Progenitor cell of endocrine pancreas (in vitro differentiated cells): Measurements from ENCODE around the gene CTSD. TPM values are rescaled to one million over a fixed set of nuclear protein-coding genes. Genes with fewer than 3 reads are reported as not detected.

ENCODE experiments used
- DNase-seq: peaks from one replicate; pipeline ENCODE4 v3.0.0; 2021; ENCODE audit warnings: low spot score; ENCODE audit not compliant: unreplicated experiment
- H3K27ac Mint-ChIP-seq: 2 replicates; pipeline ENCODE4 v1.8.0; 2021; ENCODE audit warnings: mild to moderate bottlenecking, moderate library complexity, mixed read lengths
- H3K27me3 Mint-ChIP-seq: 2 replicates; pipeline ENCODE4 v1.8.0; 2021; ENCODE audit warnings: mixed read lengths
- H3K36me3 Mint-ChIP-seq: 2 replicates; pipeline ENCODE4 v1.8.0; 2022; ENCODE audit warnings: mixed read lengths; ENCODE audit not compliant: insufficient read depth
- H3K4me1 Mint-ChIP-seq: 2 replicates; pipeline ENCODE4 v1.8.0; 2021; ENCODE audit warnings: low read depth, mixed read lengths
- H3K4me3 Mint-ChIP-seq: 2 replicates; pipeline ENCODE4 v1.8.0; 2021; ENCODE audit warnings: low read depth, mild to moderate bottlenecking, moderate library complexity, mixed read lengths
- H3K9me3 Mint-ChIP-seq: 2 replicates; pipeline ENCODE4 v1.8.0; 2021; ENCODE audit warnings: low read depth, mixed read lengths
- total RNA-seq: library from RNA; stranded (reverse); gene quantifications from 2 replicates; pipeline ENCODE4 v1.2.1, GENCODE V29; 2021
- TF ChIP-seq, protein P1 (sequence below): fragments of 200-600 bp; sonication (generic); IDR thresholded peaks from one replicate; pipeline ENCODE4 v1.5.0; 2021; ENCODE audit warnings: antibody characterized with exemption, mild to moderate bottlenecking; ENCODE audit not compliant: unreplicated experiment

CTSD gene
- total RNA-seq, 1 donor from 2014 or later, result 158 TPM

DNA sequence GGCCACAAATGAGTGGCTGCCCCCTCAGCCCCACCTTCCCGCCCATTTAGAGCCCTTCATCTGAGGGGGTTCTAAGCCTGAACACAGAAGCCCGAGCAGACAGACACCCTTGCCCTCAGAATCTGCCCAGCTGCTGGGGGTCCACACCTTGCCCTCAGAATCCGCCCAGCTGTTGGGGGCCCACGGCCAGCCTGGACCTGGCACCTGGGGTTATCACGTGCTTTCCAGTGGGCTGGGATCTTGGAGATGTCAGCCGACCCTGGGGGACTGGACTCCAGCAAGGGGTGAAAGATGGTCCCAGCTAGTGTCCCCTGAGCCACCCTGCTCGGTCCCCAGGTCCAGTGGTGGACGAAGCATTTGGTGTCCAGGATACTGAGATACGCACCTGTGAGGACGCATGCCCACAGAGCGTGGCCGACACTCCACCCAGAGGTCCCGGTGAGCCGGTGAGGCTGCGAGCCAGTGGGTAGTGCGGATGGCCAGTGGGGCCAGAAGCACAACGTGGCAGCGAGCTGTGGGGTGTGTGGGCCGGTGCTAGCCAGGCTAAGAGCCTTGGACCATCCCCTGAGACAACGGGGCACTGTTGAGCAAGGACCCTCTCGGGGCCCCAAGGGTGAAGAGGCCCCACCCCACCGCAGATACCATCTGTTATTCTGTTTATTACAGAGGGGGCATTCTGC, 3.1 kb upstream of the CTSD start:
- peaks cover 26% of the 10 kb centered on the region for H3K27me3 Mint-ChIP-seq
- H3K4me3 Mint-ChIP-seq, result no peak overlapping the region
- peaks cover 4% of the 10 kb centered on the region for H3K4me1 Mint-ChIP-seq
- no peaks in the 10 kb centered on the region for H3K9me3 Mint-ChIP-seq
- no peak for DNase-seq
- TF ChIP-seq, protein P1, sequence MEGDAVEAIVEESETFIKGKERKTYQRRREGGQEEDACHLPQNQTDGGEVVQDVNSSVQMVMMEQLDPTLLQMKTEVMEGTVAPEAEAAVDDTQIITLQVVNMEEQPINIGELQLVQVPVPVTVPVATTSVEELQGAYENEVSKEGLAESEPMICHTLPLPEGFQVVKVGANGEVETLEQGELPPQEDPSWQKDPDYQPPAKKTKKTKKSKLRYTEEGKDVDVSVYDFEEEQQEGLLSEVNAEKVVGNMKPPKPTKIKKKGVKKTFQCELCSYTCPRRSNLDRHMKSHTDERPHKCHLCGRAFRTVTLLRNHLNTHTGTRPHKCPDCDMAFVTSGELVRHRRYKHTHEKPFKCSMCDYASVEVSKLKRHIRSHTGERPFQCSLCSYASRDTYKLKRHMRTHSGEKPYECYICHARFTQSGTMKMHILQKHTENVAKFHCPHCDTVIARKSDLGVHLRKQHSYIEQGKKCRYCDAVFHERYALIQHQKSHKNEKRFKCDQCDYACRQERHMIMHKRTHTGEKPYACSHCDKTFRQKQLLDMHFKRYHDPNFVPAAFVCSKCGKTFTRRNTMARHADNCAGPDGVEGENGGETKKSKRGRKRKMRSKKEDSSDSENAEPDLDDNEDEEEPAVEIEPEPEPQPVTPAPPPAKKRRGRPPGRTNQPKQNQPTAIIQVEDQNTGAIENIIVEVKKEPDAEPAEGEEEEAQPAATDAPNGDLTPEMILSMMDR, result no peak
- H3K27ac Mint-ChIP-seq, result no peak overlapping the region
- H3K36me3 Mint-ChIP-seq, result no peaks in the 10 kb centered on the region

DNA sequence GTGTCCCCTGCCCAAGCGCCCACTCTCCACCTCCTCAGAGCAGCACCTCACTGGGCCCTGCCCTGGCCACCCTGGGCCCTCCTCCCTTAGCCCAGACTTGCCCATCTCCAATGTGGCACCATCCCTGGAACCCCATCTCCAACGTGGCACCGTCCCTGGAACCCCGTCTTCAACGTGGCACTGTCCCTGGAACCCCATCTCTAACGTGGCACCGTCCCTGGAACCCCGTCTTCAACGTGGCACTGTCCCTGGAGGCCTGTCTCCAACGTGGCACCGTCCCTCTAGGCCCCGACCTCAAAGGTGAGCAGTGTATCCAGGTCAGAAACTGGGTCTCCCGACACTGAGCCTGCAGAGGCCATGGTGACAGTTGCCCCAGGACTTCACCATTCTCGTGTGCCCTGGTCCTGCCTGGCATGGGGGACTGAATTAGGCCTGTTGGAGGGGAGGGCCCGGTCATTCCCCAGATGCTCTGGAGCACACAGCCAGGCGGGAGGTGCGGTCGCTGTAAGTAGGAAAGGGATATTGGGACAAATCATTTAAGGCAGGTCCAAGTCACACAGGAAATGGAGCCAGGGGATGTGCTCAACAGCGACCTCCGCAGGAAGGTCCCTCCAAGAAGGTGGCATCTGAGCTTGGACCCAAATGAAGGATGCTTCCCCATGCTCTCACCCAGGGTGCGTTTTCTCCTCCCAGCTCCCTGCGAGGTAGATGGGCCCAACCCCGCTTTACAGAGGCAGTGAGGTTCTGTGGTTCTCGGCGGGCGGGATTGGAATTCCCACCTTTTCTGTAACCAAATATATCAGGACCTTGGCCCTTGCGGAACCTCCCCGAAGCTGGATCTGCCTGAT, 2.4 kb upstream of the CTSD start:
- no peak overlapping the region for H3K4me3 Mint-ChIP-seq
- H3K9me3 Mint-ChIP-seq, result no peaks in the 10 kb centered on the region
- TF ChIP-seq, protein P1, result peak; percentile 24

DNA sequence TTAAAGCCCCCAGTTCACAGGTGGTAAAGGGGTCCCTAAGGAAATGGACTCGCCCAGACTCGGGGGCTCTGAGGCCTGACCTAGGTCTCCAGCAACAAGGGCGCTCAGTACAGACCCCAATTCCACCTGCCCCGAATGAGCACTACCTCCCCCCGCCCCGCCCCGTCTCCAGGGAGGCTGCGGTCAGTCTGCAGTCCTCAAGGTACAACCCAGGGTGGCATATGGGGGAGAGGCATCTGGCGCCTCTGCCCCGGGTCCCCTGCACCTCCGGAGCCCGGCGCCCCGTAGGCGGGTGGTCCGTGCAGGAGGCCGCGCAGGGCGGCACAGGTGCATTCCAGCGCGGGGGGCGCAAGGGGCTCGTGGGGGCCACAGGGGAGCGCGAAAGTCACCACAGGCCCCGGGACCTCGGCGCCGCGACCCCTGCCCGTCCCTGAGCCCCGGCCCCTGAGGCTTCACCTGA, 361 bp downstream of the CTSD start:
- Mint-ChIP-seq H3K4me3 (peak overlapping the region; percentile 68), H3K36me3 (no peaks in the 10 kb centered on the region), H3K27me3 (no peaks in the 10 kb centered on the region), H3K27ac (no peak overlapping the region), H3K9me3 (no peaks in the 10 kb centered on the region), H3K4me1 (peaks cover 3% of the 10 kb centered on the region)
- TF ChIP-seq, protein P1, result no peak
- DNase-seq, result no peak

More for the DNA sequence above, 2.4 kb upstream of the CTSD start:
- no peak for DNase-seq
- H3K4me1 Mint-ChIP-seq, result peaks cover 3% of the 10 kb centered on the region
- H3K27ac Mint-ChIP-seq, result no peak overlapping the region
- no peaks in the 10 kb centered on the region for H3K36me3 Mint-ChIP-seq
- H3K27me3 Mint-ChIP-seq, result peaks cover 19% of the 10 kb centered on the region

DNA sequence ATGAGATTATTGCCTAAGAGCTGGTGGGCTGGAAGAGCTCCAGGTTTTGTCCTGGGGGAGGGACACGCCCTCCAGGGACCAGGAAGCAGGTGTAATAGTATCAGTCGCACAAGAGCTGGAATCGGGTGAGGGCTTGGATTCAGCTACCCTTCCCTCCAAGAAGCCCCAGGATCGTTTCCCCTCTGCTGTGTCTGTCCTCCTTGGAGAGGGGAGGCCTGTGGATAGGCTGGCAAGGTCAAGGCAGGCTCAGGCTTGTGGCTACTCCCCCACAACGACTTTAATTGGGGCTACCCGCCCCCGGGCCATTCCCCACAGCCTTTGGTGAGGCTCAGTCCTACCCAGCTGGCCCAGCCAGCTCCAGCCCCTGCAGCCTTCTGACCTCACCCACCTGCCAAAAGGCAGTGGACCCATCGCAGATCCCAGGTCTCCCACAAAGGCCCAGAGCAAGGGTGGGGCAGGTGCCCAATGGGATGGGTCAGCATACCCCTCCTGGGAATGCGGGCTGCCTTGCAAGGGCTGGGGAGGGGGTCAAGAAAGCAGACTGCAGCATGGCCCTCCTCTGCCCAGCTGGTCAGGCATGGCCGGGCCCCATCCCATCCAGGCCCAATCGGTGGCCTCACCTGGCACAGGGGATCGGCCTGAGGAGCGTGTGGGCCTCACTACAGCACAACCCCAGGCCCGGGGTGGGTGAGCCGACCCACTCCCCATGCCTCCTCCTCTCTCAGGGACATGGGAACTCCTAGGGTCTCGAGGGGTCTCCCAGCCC, 1.0 kb downstream of the CTSD start:
- Mint-ChIP-seq H3K9me3 (no peaks in the 10 kb centered on the region), H3K27me3 (no peaks in the 10 kb centered on the region), H3K27ac (no peak overlapping the region), H3K4me1 (peaks cover 3% of the 10 kb centered on the region), H3K36me3 (no peaks in the 10 kb centered on the region), H3K4me3 (peak overlapping the region; percentile 68)
- DNase-seq, result no peak
- TF ChIP-seq, protein P1, result no peak
